ENCODE results near the gene PDP2. TPM values are rescaled to one million over a fixed set of nuclear protein-coding genes. Genes with fewer than 3 reads are reported as not detected.

Gene PDP2
- total RNA-seq, 4 donors from 2014 or later = 3.7 to 11.7 (median 5.8) TPM

GRCh38 chr16:66924527-66925321 lies 44.4 kb downstream of the PDP2 start:
- peaks cover 3% of the 10 kb centered on the region for H3K27me3 ChIP-seq
- H3K4me3 ChIP-seq = peak overlapping the region; percentile 64 to 83
- WGBS, 2 donors (ENCODE audit: low coverage in 1 of 2) = 18 to 40% methylated on average over 2 to 6 of the region's 72 CpGs
- peaks cover 2 to 91% (median 31%) of the 10 kb centered on the region in 3 donors for H3K4me1 ChIP-seq
- TF ChIP-seq POLR2AphosphoS5 (IDR thresholded peaks at IDR 0.05) = no peak
- TF ChIP-seq, protein P1, sequence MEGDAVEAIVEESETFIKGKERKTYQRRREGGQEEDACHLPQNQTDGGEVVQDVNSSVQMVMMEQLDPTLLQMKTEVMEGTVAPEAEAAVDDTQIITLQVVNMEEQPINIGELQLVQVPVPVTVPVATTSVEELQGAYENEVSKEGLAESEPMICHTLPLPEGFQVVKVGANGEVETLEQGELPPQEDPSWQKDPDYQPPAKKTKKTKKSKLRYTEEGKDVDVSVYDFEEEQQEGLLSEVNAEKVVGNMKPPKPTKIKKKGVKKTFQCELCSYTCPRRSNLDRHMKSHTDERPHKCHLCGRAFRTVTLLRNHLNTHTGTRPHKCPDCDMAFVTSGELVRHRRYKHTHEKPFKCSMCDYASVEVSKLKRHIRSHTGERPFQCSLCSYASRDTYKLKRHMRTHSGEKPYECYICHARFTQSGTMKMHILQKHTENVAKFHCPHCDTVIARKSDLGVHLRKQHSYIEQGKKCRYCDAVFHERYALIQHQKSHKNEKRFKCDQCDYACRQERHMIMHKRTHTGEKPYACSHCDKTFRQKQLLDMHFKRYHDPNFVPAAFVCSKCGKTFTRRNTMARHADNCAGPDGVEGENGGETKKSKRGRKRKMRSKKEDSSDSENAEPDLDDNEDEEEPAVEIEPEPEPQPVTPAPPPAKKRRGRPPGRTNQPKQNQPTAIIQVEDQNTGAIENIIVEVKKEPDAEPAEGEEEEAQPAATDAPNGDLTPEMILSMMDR (IDR thresholded peaks at IDR 0.05) = peak in 3 of 4 experiments; percentile 65 to 79 (median 71)
- peak overlapping the region; percentile 87 to 96 (median 93) for H3K27ac ChIP-seq
- ATAC-seq = peak; percentile 69
- no peaks in the 10 kb centered on the region for H3K9me3 ChIP-seq
- peaks cover 0 to 8% of the 10 kb centered on the region in 2 donors for H3K36me3 ChIP-seq

DNA sequence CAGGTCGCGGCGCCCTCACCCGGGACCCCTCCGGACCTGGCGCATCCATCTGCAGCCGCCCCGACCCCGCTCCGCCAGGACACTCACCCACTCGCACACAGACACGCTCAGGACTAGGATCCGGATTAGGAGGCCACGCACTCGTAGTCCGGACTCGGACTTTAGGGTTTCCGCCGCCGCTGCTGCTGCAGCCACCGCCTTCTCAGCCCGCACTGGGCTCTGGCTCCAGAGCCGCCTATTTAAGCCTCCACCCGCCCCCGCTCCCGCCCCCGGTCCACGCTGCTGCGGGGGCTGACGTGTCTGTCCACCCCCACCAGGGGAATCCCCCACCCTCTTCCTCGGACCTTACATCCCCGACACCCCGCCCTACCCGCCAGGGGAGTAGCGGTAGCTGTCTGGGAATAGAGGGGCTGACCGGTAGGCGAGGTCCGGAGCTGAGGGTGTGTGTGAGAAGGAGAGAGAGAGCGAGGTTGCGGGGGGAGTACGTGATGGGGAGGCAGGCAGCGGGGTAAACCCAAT lies 45.1 kb downstream of the PDP2 start, which contains the start of gene RRAD:
RRAD (minus strand) TSS at position 214 of the 519 bp plus-strand sequence. CDS start 356 bp downstream, outside the sequence.
- peaks cover 3% of the 10 kb centered on the region for H3K27me3 ChIP-seq
- peaks cover 0 to 8% of the 10 kb centered on the region in 2 donors for H3K36me3 ChIP-seq
- H3K27ac ChIP-seq = peak within 1 kb of the TSS; percentile 87 to 96 (median 93)
- TF ChIP-seq POLR2AphosphoS5 (IDR thresholded peaks at IDR 0.05) = peak; percentile 77
- TF ChIP-seq, protein P1 (IDR thresholded peaks at IDR 0.05) = peak in 1 of 4 experiments; percentile 24
- peak; percentile 73 to 80 for TF ChIP-seq POLR2A (IDR thresholded peaks at IDR 0.05)
- no peak for TF ChIP-seq EP300 (IDR thresholded peaks at IDR 0.05)
- peak within 1 kb of the TSS; percentile 64 to 83 for H3K4me3 ChIP-seq
- H3K4me1 ChIP-seq = peaks cover 2 to 84% (median 31%) of the 10 kb centered on the region in 3 donors
- ATAC-seq = peak; percentile 46
- no peaks in the 10 kb centered on the region for H3K9me3 ChIP-seq
- WGBS, 2 donors (ENCODE audit: low coverage in 1 of 2) = 0% methylated on average over 1 of the region's 42 CpGs

GRCh38 chr16:66926171-66926947 lies 46.0 kb downstream of the PDP2 start:
- TF ChIP-seq, protein P1 (IDR thresholded peaks at IDR 0.05) = no peak
- TF ChIP-seq POLR2AphosphoS5 (IDR thresholded peaks at IDR 0.05) (no peak), EP300 (IDR thresholded peaks at IDR 0.05) (no peak), POLR2A (IDR thresholded peaks at IDR 0.05) (no peak)
- Histone ChIP-seq H3K4me3 (peak overlapping the region; percentile 64 to 83), H3K9me3 (no peaks in the 10 kb centered on the region), H3K27ac (peak overlapping the region; percentile 87 to 96 (median 93)), H3K36me3 (peaks cover 0 to 10% of the 10 kb centered on the region in 2 donors), H3K27me3 (peaks cover 3% of the 10 kb centered on the region), H3K4me1 (peaks cover 0 to 75% (median 30%) of the 10 kb centered on the region in 3 donors)
- 17 to 49% methylated on average over 2 to 4 of the region's 5 CpGs for WGBS, 2 donors (ENCODE audit: low coverage in 1 of 2)
- no peak for ATAC-seq

DNA sequence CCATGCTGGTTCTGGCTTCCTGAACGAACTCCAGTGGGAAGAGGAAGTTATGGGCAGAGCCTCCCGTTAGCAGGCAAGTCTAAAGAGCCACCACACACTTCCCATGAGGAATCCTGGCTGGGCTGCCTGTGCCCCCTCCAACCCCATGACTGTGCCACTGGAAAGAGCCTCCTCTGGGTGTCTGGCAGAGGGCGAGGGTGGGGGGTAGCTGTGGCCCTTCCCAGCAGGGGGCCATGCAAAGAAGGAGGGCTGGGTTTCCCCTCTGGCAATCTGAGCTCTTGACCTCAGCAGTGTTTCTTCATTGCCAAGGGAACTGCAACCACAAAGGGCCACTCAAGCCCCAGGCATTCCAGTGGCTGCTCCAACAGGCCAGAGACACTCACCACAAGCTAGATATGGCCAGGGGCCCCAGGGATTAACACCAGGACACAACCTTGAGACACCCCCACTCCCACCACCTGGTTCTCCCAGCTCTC lies 46.7 kb downstream of the PDP2 start:
- Histone ChIP-seq H3K4me1 (peaks cover 0 to 72% (median 24%) of the 10 kb centered on the region in 3 donors), H3K27me3 (peaks cover 3% of the 10 kb centered on the region), H3K4me3 (no peak overlapping the region), H3K27ac (peak overlapping the region; percentile 87 to 96 (median 93)), H3K9me3 (no peaks in the 10 kb centered on the region), H3K36me3 (peaks cover 0 to 10% of the 10 kb centered on the region in 2 donors)
- no peak for ATAC-seq
- TF ChIP-seq POLR2A (IDR thresholded peaks at IDR 0.05) = no peak
- TF ChIP-seq EP300 (IDR thresholded peaks at IDR 0.05) = no peak
- TF ChIP-seq, protein P1 (IDR thresholded peaks at IDR 0.05) = no peak
- no peak for TF ChIP-seq POLR2AphosphoS5 (IDR thresholded peaks at IDR 0.05)
- 56% methylated on average over 1 of the region's 3 CpGs; no CpG with 5 or more reads in 1 of the 2 donors for WGBS, 2 donors (ENCODE audit: low coverage in 1 of 2)
